Mesenteric fat pad (tissue), 1 donor: ENCODE data around the gene NUDT21. TPM values are rescaled to one million over a fixed set of nuclear protein-coding genes. Genes with fewer than 3 reads are reported as not detected.
"Not testable (repeated sequence)": the region's sequence is repeated elsewhere in the genome, so short reads cannot be mapped to it uniquely, and the experiment has no call there.

Source experiments
- DNase-seq: peaks from one replicate; pipeline ENCODE4 v3.0.0-alpha.2; 2020; ENCODE audit warnings: low spot score
- total RNA-seq: library from RNA; stranded (reverse); fragmentation: NEBNext Ultra II Directional; extraction: Animal tissue kit (Norgen Biotek cat#: 25700); gene quantifications from one replicate; pipeline ENCODE4 v1.2.1, GENCODE V29; 2021
- donor health status: DM: yes; HTN: yes; CAD: no.

Gene NUDT21
- total RNA-seq, 1 donor from 2014 or later, result 71.1 TPM

DNA sequence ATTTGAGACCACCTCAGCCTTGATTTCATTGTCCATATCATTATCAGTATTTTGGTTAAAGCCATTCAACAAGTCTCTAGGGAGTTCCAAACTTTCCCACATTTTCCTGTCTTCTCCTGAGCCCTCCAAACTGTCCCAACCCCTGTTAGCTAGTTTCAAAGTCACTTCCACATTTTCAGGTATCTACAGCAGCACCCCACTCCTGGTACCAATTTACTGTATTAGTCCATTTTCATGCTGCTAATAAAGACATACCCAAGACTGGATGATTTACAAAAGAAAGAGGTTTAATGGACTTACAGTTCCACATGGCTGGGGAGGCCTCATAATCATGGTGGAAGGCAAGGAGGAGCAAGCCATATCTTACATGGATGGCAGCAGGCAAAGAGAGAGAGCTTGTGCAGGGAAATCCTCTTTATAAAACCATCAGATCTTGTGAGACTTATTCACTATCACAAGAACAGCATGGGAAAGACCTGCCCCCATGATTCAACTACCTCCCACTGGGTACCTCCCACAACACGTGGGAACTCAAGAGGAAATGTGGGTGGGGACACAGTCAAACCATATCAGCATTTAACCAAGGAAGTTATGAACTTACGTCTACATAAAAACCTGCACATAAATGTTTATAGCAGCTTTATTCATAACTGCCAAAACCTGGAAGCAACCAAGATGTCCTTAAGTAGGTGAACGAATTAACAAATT is 70.2 kb downstream of the NUDT21 start:
- not testable (repeated sequence) for DNase-seq

Other genes starting within 250 kb of the NUDT21 start
- gene AMFR, start 25.8 kb downstream of the NUDT21 start, total RNA-seq, result 113 TPM
- gene OGFOD1, start 222 bp upstream of the NUDT21 start, total RNA-seq, result 44.9 TPM
- gene BBS2, start 68.7 kb upstream of the NUDT21 start, total RNA-seq, result 24.9 TPM
- gene MT4, start 113.7 kb upstream of the NUDT21 start, total RNA-seq, result not detected
- not detected for gene MT3, start 138.2 kb upstream of the NUDT21 start, total RNA-seq
- 2,392 TPM for gene MT2A, start 157.3 kb upstream of the NUDT21 start, total RNA-seq
- gene MT1E, start 174.4 kb upstream of the NUDT21 start, total RNA-seq, result 410 TPM
- 367 TPM for gene MT1M, start 181.3 kb upstream of the NUDT21 start, total RNA-seq
- gene MT1A, start 187.3 kb upstream of the NUDT21 start, total RNA-seq, result 769 TPM
- gene MT1B, start 200.6 kb upstream of the NUDT21 start, total RNA-seq, result not detected
- 11.8 TPM for gene MT1F, start 206.6 kb upstream of the NUDT21 start, total RNA-seq
- gene MT1G, start 216.7 kb upstream of the NUDT21 start, total RNA-seq, result 41.5 TPM
- 0.58 TPM for gene MT1H, start 218.5 kb upstream of the NUDT21 start, total RNA-seq
- gene MT1X, start 231.1 kb upstream of the NUDT21 start, total RNA-seq, result 971 TPM